HL-60/S4 treated with retinoic acid at 250 ng/mL for 4 days and 3 days (cell line): Measurements from ENCODE around the gene MARS1.
"Not testable (repeated sequence)": the region's sequence is repeated elsewhere in the genome, so short reads cannot be mapped to it uniquely, and the experiment has no call there.

Experiments used
- in situ Hi-C: fragments of 300-500 bp; cut with MboI; formaldehyde crosslinking; loops from 2 replicates; pipeline ENCODE4 v1.7.0; 2022; ENCODE audit warnings: low sequenced_read_pairs

MARS1 gene

GRCh38 chr12:57487597-57488401 lies at the start of gene MARS1:
Gene MARS1, plus strand, starts transcription at chr12:57488068. Its CDS starts 23 bp downstream, at chr12:57488091.
- in situ Hi-C loops, result no loop called here

- in situ Hi-C loops, result no loop called here
These were observed 49.5 kb upstream of the MARS1 start for GRCh38 chr12:57438400-57438799.

GRCh38 chr12:57439762-57440266 lies 48.1 kb upstream of the MARS1 start:
- in situ Hi-C loops, result no loop called here

GRCh38 chr12:57441393-57441792 lies 46.5 kb upstream of the MARS1 start:
- in situ Hi-C loops, result not testable (repeated sequence)

GRCh38 chr12:57441846-57442427 lies 45.9 kb upstream of the MARS1 start:
- in situ Hi-C loops, result no loop called here

GRCh38 chr12:57444337-57444736 lies 43.5 kb upstream of the MARS1 start:
- in situ Hi-C loops, result not testable (repeated sequence)

- in situ Hi-C loops, result no loop called here
These were observed 43.1 kb upstream of the MARS1 start for GRCh38 chr12:57444744-57445143.

DNA sequence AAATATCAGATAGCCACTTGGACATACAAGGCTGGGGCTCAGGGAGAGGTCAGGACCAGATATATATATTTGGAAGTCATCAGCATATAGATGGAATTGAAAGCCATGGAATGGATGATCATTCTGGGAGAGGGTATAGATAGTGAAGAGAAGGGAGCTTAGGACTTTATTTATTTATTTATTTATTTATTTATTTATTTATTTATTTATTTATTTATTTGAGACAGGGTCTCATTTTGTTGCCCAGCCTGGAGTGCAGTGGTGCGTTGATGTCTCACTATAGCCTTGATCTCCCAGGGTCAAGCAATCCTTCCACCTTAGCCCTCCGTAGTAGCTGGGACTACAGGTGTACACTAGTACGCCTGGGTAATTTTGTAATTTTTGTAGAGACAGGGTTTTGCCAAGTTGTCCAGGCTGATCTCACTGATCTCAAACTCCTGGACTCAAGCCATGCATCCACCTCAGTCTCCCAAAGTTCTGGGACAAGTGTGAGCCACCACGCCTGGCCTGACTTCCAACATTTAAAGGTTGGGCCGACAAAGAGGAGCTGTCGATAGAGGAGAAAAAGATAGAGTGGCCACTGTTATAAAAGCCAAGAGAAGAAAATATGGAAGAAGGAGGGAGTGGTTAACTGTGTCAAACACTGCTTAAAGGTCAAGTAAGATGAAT lies 41.4 kb upstream of the MARS1 start:
- in situ Hi-C loops, result no loop called here

GRCh38 chr12:57448669-57449068 lies 39.2 kb upstream of the MARS1 start:
- in situ Hi-C loops, result no loop called here

DNA sequence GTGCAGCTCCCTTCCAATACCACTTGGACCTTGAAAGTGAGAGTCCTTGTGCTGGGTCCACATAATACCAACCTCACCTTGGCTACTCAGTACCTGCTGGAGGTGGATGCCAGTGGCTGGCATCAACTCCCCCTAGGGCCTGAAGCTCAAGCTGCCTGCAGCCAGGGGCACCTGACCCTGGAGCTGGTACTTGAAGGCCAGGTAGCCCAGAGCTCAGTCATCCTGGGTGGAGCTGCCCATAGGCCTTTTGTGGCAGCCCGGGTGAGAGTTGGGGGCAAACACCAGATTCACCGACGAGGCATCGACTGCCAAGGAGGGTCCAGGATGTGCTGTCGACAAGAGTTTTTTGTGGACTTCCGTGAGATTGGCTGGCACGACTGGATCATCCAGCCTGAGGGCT lies 38.5 kb upstream of the MARS1 start:
- in situ Hi-C loops, result no loop called here

DNA sequence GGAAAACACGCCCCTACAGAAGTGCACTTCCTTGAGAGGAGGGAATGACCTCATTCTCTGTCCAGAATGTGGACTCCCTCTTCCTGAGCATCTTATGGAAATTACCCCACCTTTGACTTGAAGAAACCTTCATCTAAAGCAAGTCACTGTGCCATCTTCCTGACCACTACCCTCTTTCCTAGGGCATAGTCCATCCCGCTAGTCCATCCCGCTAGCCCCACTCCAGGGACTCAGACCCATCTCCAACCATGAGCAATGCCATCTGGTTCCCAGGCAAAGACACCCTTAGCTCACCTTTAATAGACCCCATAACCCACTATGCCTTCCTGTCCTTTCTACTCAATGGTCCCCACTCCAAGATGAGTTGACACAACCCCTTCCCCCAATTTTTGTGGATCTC lies 37.8 kb upstream of the MARS1 start:
- in situ Hi-C loops, result loop anchor here (10.0 kb wide), 1 partner anchor 185 kb away; no protein-coding TSS in a partner anchor

GRCh38 chr12:57451233-57451778 lies 36.6 kb upstream of the MARS1 start:
- in situ Hi-C loops, result loop anchor here (10.0 kb wide), 1 partner anchor 187 kb away; no protein-coding TSS in a partner anchor

DNA sequence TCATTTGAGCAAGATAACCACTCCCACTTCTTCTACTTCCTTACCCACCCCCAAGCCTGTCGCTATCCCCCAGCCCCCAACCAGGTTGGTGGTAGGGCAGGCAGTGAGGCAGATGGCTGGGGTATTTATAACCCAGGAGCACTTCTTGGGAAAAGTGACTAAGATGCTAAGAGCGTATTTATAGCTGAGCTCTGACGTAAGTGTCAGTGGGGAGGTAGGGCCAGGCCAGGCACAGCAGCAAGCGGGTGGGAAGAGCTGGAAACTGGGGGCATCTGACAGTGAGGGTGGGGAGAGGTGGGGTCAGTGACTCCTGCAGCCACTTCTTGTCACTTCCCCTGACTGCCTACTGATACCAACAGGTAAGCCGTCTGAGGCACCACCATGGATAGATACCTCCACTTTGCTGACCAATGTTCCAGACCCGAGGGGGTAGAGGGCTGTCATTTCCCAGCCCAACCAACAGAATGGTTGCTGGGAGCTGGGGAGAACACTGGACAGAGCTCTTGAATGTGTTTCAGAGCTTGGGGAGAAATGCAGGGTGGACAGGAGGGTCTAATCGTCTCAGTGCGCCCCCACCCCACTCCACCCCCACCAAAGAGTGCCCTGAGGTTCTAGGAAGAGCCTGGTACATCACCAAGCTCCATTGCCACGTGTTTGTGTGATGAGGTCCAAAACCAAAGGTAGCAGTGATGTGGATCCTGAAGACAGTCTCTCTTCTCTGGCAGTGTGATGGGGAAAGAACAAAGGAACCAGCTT lies 35.5 kb upstream of the MARS1 start:
- in situ Hi-C loops, result loop anchor here (10.0 kb wide), 1 partner anchor 188 kb away; no protein-coding TSS in a partner anchor

- in situ Hi-C loops, result loop anchor here (10.0 kb wide), 1 partner anchor 188 kb away; no protein-coding TSS in a partner anchor
These were observed 34.8 kb upstream of the MARS1 start for GRCh38 chr12:57452937-57453509.

- in situ Hi-C loops, result loop anchor here (10.0 kb wide), 1 partner anchor 189 kb away; no protein-coding TSS in a partner anchor
These were observed 33.7 kb upstream of the MARS1 start for GRCh38 chr12:57454213-57454565.

- in situ Hi-C loops, result loop anchor here (10.0 kb wide), 1 partner anchor 190 kb away; no protein-coding TSS in a partner anchor
These were observed 33.1 kb upstream of the MARS1 start, which contains the start of gene INHBE for GRCh38 chr12:57454566-57455373. Gene INHBE, plus strand, starts transcription at chr12:57455307. Its CDS starts 230 bp downstream, at chr12:57455537.

DNA sequence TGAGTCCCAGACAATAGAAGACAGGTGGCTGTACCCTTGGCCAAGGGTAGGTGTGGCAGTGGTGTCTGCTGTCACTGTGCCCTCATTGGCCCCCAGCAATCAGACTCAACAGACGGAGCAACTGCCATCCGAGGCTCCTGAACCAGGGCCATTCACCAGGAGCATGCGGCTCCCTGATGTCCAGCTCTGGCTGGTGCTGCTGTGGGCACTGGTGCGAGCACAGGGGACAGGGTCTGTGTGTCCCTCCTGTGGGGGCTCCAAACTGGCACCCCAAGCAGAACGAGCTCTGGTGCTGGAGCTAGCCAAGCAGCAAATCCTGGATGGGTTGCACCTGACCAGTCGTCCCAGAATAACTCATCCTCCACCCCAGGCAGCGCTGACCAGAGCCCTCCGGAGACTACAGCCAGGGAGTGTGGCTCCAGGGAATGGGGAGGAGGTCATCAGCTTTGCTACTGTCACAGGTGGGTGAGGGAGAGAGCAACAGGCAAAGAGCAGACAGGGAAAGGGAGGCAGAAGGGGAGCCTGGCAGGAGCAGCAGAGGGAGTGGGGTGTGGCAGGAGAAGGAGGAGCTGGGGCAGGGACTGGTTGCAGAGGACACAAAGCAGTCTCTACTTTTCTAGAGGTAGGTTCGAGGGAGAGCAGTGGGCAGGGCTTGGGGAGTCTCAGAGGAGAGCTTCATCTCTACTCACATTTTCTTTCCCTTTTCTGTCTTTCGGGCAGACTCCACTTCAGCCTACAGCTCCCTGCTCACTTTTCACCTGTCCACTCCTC lies 32.3 kb upstream of the MARS1 start:
- in situ Hi-C loops, result loop anchor here (10.0 kb wide), 1 partner anchor 191 kb away; no protein-coding TSS in a partner anchor

- in situ Hi-C loops, result loop anchor here (10.0 kb wide), 1 partner anchor 191 kb away; no protein-coding TSS in a partner anchor
These were observed 31.6 kb upstream of the MARS1 start for GRCh38 chr12:57456145-57456700.
